GM12878 (cell line): ENCODE data around the gene MOK. TPM values are rescaled to one million over a fixed set of nuclear protein-coding genes. Genes with fewer than 3 reads are reported as not detected.

Source experiments
- ATF2 ChIP-seq: IDR thresholded peaks from 2 replicates; pipeline ENCODE4 v1.6.1; 2012; ENCODE audit warnings: low read length, inconsistent platforms
- BHLHE40 ChIP-seq, 2 experiments: fragments of 450-650 bp in 1 of 2; IDR thresholded peaks; 2 replicates each; pipeline ENCODE4 v1.6.1; 2011 to 2017; ENCODE audit warnings: low read depth in 2 of 2, borderline replicate concordance in 1 of 2, improper control_type of control experiment in 1 of 2, low read length in 1 of 2, mild to moderate bottlenecking in 1 of 2
- CHD2 ChIP-seq: IDR thresholded peaks from 2 replicates; pipeline ENCODE4 v1.6.1; 2011; ENCODE audit warnings: low read depth, low read length, improper control_type of control experiment, borderline replicate concordance
- CREB1 ChIP-seq: IDR thresholded peaks from 2 replicates; pipeline ENCODE4 v1.6.1; 2012; ENCODE audit warnings: low read depth, mild to moderate bottlenecking, inconsistent platforms
- HDAC2 ChIP-seq: fragments of 200-600 bp; sonication (generic); IDR thresholded peaks from 2 replicates; pipeline ENCODE4 v1.6.1; 2017
- IKZF1 ChIP-seq: fragments of 450-650 bp; conservative IDR thresholded peaks from 2 replicates; pipeline ENCODE4 v1.6.1; 2017; ENCODE audit warnings: antibody characterized with exemption, mild to moderate bottlenecking
- IKZF2 ChIP-seq, 2 experiments: fragments of 450-650 bp; IDR thresholded peaks; 2 replicates each; pipeline ENCODE4 v1.6.1; 2017; ENCODE audit warnings: mild to moderate bottlenecking in 2 of 2, moderate library complexity in 2 of 2
- MEF2B ChIP-seq: fragments of 450-650 bp; IDR thresholded peaks from 2 replicates; pipeline ENCODE4 v1.6.1; 2018; ENCODE audit warnings: mild to moderate bottlenecking, moderate library complexity; ENCODE audit not compliant: partially characterized antibody, poor library complexity, severe bottlenecking
- MTA2 ChIP-seq: fragments of 450-650 bp; IDR thresholded peaks from 2 replicates; pipeline ENCODE4 v1.6.1; 2016; ENCODE audit warnings: low read depth, mild to moderate bottlenecking, moderate library complexity
- MTA3 ChIP-seq: IDR thresholded peaks from 2 replicates; pipeline ENCODE4 v1.6.1; 2012; ENCODE audit warnings: low read length, inconsistent platforms, borderline replicate concordance
- NBN ChIP-seq: fragments of 450-650 bp; IDR thresholded peaks from 2 replicates; pipeline ENCODE4 v1.6.1; 2016
- NFYA ChIP-seq: IDR thresholded peaks from 2 replicates; pipeline ENCODE4 v1.6.1; 2011; ENCODE audit warnings: low read depth, mild to moderate bottlenecking, low read length, improper control_type of control experiment, borderline replicate concordance
- NR2C1 ChIP-seq: fragments of 450-650 bp; IDR thresholded peaks from 2 replicates; pipeline ENCODE4 v1.6.1; 2017; ENCODE audit warnings: antibody characterized with exemption, mild to moderate bottlenecking, moderate library complexity
- NR2F1 ChIP-seq: fragments of 450-650 bp; conservative IDR thresholded peaks from 2 replicates; pipeline ENCODE4 v1.6.1; 2017; ENCODE audit warnings: mild to moderate bottlenecking
- RAD21 ChIP-seq: IDR thresholded peaks from 2 replicates; pipeline ENCODE4 v1.6.1; 2011; ENCODE audit warnings: mild to moderate bottlenecking, low read depth, low read length, moderate library complexity; ENCODE audit not compliant: insufficient read depth
- RELA ChIP-seq: fragments of 450-650 bp; IDR thresholded peaks from 2 replicates; pipeline ENCODE4 v1.8.0; 2014; ENCODE audit warnings: borderline replicate concordance; ENCODE audit not compliant: partially characterized antibody
- SP1 ChIP-seq: IDR thresholded peaks from one replicate; pipeline ENCODE4 v1.6.1; 2011; ENCODE audit warnings: low read depth, low read length
- TCF12 ChIP-seq: IDR thresholded peaks from 2 replicates; pipeline ENCODE4 v1.6.1; 2011; ENCODE audit warnings: low read depth, mild to moderate bottlenecking, low read length
- USF1 ChIP-seq: IDR thresholded peaks from 2 replicates; pipeline ENCODE4 v1.6.1; 2011; ENCODE audit warnings: borderline replicate concordance, low read depth, mild to moderate bottlenecking, moderate library complexity, mixed read lengths, low read length; ENCODE audit not compliant: insufficient read depth; ENCODE audit errors: extremely low read length
- ZNF274 ChIP-seq: IDR thresholded peaks from one replicate; pipeline ENCODE4 v1.8.0; 2011; ENCODE audit not compliant: insufficient read length, insufficient read depth
- polyA plus RNA-seq, 11 experiments: library from polyadenylated mRNA; depleted of rRNA in 4 of 11; unstranded in 6 of 11; stranded (reverse) in 5 of 11; fragments of >200 nt; fragmentation: Nextera tagmentation in 4 of 11; fragmentation: Illumina TruSeq in 1 of 11; extraction: Ambion mirVana in 4 of 11; extraction: Trizol in 1 of 11; gene quantifications; 1 replicate in 1 of 11; 2 replicates in 10 of 11; pipeline versions ENCODE4 v1.2.1 to v1.2.3, GENCODE V29; 2011 to 2016; ENCODE audit warnings: inconsistent platforms in 2 of 11, missing spikeins in 2 of 11, low read depth in 1 of 11
- total RNA-seq, 4 experiments: library from RNA; depleted of rRNA in 3 of 4; stranded (reverse); fragments of >200 nt in 3 of 4; fragmentation: Illumina TruSeq in 1 of 4; extraction: Trizol in 1 of 4; gene quantifications; 2 replicates each; pipeline versions ENCODE4 v1.2.1 to v1.2.3, GENCODE V29; 2013 to 2021
- TF ChIP-seq, protein P1 (sequence below): fragments of 450-650 bp; IDR thresholded peaks from 2 replicates; pipeline ENCODE4 v1.6.1; 2017; ENCODE audit warnings: mild to moderate bottlenecking, moderate library complexity

MOK gene
- total and polyA plus RNA-seq, 10 of the 15 experiments (the other 5 are each of a cell fraction or from before 2014, with no cell fraction given), result 0.10 to 3.0 (median 1.4) TPM

- TF ChIP-seq, protein P1, sequence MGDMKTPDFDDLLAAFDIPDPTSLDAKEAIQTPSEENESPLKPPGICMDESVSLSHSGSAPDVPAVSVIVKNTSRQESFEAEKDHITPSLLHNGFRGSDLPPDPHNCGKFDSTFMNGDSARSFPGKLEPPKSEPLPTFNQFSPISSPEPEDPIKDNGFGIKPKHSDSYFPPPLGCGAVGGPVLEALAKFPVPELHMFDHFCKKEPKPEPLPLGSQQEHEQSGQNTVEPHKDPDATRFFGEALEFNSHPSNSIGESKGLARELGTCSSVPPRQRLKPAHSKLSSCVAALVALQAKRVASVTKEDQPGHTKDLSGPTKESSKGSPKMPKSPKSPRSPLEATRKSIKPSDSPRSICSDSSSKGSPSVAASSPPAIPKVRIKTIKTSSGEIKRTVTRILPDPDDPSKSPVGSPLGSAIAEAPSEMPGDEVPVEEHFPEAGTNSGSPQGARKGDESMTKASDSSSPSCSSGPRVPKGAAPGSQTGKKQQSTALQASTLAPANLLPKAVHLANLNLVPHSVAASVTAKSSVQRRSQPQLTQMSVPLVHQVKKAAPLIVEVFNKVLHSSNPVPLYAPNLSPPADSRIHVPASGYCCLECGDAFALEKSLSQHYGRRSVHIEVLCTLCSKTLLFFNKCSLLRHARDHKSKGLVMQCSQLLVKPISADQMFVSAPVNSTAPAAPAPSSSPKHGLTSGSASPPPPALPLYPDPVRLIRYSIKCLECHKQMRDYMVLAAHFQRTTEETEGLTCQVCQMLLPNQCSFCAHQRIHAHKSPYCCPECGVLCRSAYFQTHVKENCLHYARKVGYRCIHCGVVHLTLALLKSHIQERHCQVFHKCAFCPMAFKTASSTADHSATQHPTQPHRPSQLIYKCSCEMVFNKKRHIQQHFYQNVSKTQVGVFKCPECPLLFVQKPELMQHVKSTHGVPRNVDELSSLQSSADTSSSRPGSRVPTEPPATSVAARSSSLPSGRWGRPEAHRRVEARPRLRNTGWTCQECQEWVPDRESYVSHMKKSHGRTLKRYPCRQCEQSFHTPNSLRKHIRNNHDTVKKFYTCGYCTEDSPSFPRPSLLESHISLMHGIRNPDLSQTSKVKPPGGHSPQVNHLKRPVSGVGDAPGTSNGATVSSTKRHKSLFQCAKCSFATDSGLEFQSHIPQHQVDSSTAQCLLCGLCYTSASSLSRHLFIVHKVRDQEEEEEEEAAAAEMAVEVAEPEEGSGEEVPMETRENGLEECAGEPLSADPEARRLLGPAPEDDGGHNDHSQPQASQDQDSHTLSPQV, result no peak
- TF ChIP-seq ATF2 (no peak), RAD21 (peak; percentile 89), USF1 (peak; percentile 76), ZNF274 (no peak), MEF2B (peak; percentile 12), NR2F1 (0 out of 2 replicates have a peak, but pooled peaks have one; percentile 40), CHD2 (0 out of 2 replicates have a peak, but pooled peaks have one; percentile 29), IKZF1 (peak; percentile 91), BHLHE40 (IDR thresholded peaks at IDR 0.05; ENCODE audit: borderline replicate concordance in 1 of 2, low read depth in 2 of 2, low read length in 1 of 2) (peak; percentile 85 to 92; a peak in 3 of 4 replicates), CREB1 (peak; percentile 58; the same call in 1 of the 2 replicates), NR2C1 (no peak), SP1 (peak; percentile 44), NFYA (no peak), MTA2 (peak; percentile 51; the same call in 1 of the 2 replicates), HDAC2 (no peak), MTA3 (no peak), IKZF2 (IDR thresholded peaks at IDR 0.05) (peak; percentile 83 to 85), NBN (peak; percentile 71), TCF12 (peak; percentile 29; the same call in 1 of the 2 replicates), RELA (no peak)
Observed at GRCh38 chr14:102314242-102315011, 9.5 kb upstream of the MOK start (continued).
